Keratinocyte (primary cell): ENCODE results near the gene ACOT4.

Experiments used
- CTCF ChIP-seq, 3 experiments: IDR thresholded peaks in 1 of 3; conservative IDR thresholded peaks in 1 of 3; optimal IDR thresholded peaks in 1 of 3; 2 replicates in 2 of 3; 3 replicates in 1 of 3; pipeline versions ENCODE3 to v1.5.1; 2011; ENCODE audit warnings: low read length in 3 of 3, mild to moderate bottlenecking in 3 of 3, moderate library complexity in 2 of 3, control low read depth in 1 of 3, inconsistent platforms in 1 of 3; ENCODE audit not compliant: insufficient read depth in 2 of 3; ENCODE audit errors: extremely low read depth in 1 of 3
- EZH2 ChIP-seq: IDR thresholded peaks from one replicate; pipeline ENCODE4 v1.6.1; 2012; ENCODE audit warnings: inconsistent platforms, mild to moderate bottlenecking, low read length, moderate library complexity

- TF ChIP-seq CTCF (optimal IDR thresholded peaks at IDR 0.05 in 1 of 3, IDR thresholded peaks at IDR 0.05 in 1 of 3, conservative IDR thresholded peaks at IDR 0.05 in 1 of 3; ENCODE audit: extremely low read depth in 1 of 3, insufficient read depth in 2 of 3, low read length in 3 of 3) (no peak), EZH2 (no peak)
Measured at GRCh38 chr14:73589116-73589515, 2.6 kb upstream of the ACOT4 start.
